Measurements from ENCODE around the gene PDIA4. TPM values are rescaled to one million over a fixed set of nuclear protein-coding genes. Genes with fewer than 3 reads are reported as not detected.

The PDIA4 gene
- total RNA-seq, 1 donor from 2014 or later, result 142 TPM

DNA sequence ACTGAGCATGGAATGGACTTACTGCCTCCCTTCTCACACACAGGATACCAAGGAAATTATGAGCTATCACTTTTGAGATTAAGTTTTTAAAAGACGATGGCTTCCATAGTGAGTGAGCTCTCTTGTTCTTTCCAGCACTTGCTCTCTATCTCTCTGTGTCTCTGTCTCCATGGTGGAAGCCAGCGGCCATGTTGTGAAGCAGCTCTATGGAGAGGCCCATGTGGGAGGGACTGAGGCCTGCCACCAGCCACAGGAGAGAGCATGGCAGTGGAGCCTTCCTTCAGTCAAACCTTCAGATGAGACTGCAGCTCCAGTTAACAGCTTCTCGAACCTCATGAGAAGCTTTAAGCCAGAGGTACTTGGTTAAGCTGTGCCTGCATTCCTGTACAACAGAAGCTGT is 20.5 kb upstream of the PDIA4 start:
- H3K4me3 Mint-ChIP-seq, result no peak overlapping the region
- TF ChIP-seq EZH2phosphoT487 (IDR thresholded peaks at IDR 0.05), result no peak
- TF ChIP-seq EZH2 (IDR thresholded peaks at IDR 0.05), result no peak
- TF ChIP-seq, protein P1, sequence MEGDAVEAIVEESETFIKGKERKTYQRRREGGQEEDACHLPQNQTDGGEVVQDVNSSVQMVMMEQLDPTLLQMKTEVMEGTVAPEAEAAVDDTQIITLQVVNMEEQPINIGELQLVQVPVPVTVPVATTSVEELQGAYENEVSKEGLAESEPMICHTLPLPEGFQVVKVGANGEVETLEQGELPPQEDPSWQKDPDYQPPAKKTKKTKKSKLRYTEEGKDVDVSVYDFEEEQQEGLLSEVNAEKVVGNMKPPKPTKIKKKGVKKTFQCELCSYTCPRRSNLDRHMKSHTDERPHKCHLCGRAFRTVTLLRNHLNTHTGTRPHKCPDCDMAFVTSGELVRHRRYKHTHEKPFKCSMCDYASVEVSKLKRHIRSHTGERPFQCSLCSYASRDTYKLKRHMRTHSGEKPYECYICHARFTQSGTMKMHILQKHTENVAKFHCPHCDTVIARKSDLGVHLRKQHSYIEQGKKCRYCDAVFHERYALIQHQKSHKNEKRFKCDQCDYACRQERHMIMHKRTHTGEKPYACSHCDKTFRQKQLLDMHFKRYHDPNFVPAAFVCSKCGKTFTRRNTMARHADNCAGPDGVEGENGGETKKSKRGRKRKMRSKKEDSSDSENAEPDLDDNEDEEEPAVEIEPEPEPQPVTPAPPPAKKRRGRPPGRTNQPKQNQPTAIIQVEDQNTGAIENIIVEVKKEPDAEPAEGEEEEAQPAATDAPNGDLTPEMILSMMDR (IDR thresholded peaks at IDR 0.05), result no peak
- no peak overlapping the region for H2AFZ ChIP-seq (replicated peaks)

DNA sequence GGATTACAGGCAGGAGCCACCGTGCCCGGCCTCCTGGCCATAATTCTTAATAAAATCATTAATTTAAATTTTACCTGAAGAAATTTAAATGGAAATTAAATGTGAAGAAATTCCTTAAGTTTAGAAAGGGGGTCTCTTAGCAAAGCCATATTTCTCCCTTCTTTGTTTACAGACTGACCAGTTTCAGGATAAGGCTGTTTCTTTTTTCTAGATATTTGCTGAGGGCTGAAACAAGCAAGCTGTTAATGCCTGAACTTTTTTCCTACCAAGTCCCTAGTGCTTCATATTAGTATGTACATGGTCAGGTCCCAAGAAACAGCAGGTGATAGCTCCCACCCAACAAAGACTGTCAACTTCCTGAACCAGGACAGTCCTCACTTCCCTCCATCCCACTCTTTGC is 18.1 kb upstream of the PDIA4 start:
- Histone ChIP-seq H3K36me3 (no peaks in the 10 kb centered on the region), H3K4me3 (no peak overlapping the region), H3K9me3 (ENCODE audit: low read depth) (no peaks in the 10 kb centered on the region), H3K4me1 (no peaks in the 10 kb centered on the region), H3K27me3 (no peaks in the 10 kb centered on the region), H3F3A (ENCODE audit: low read depth) (no peaks in the 10 kb centered on the region), H3K27ac (no peak overlapping the region), H3K4me2 (no peak overlapping the region), H2AFZ (replicated peaks) (no peak overlapping the region), H4K20me1 (ENCODE audit: low read depth) (no peaks in the 10 kb centered on the region), H3K79me2 (ENCODE audit: low read depth) (no peaks in the 10 kb centered on the region), H3K9ac (no peak overlapping the region)
- no peaks in the 10 kb centered on the region for H3K27me3 Mint-ChIP-seq (ENCODE audit: insufficient read depth, low read depth)
- no peaks in the 10 kb centered on the region for H3K4me1 Mint-ChIP-seq
- DNase-seq (ENCODE audit: low spot score), result no peak
- TF ChIP-seq, protein P1 (IDR thresholded peaks at IDR 0.05), result no peak
- TF ChIP-seq EZH2phosphoT487 (IDR thresholded peaks at IDR 0.05) (no peak), EZH2 (IDR thresholded peaks at IDR 0.05) (no peak)
- no peaks in the 10 kb centered on the region for H3K36me3 Mint-ChIP-seq
- H3K9me3 Mint-ChIP-seq, result no peaks in the 10 kb centered on the region
- no peak overlapping the region for H3K4me3 Mint-ChIP-seq
- no peak overlapping the region for H3K27ac Mint-ChIP-seq

More for the DNA sequence above, 20.5 kb upstream of the PDIA4 start:
- Mint-ChIP-seq H3K27me3 (ENCODE audit: insufficient read depth, low read depth) (peaks cover 3% of the 10 kb centered on the region), H3K9me3 (peaks cover 2% of the 10 kb centered on the region), H3K27ac (no peak overlapping the region), H3K4me1 (no peaks in the 10 kb centered on the region), H3K36me3 (no peaks in the 10 kb centered on the region)
- Histone ChIP-seq H3K4me1 (no peaks in the 10 kb centered on the region), H3K9me3 (ENCODE audit: low read depth) (no peaks in the 10 kb centered on the region), H3K27ac (no peak overlapping the region), H3K4me3 (no peak overlapping the region), H4K20me1 (ENCODE audit: low read depth) (no peaks in the 10 kb centered on the region), H3K27me3 (no peaks in the 10 kb centered on the region), H3K4me2 (no peak overlapping the region), H3K9ac (no peak overlapping the region), H3K36me3 (no peaks in the 10 kb centered on the region), H3K79me2 (ENCODE audit: low read depth) (no peaks in the 10 kb centered on the region), H3F3A (ENCODE audit: low read depth) (no peaks in the 10 kb centered on the region)
- DNase-seq (ENCODE audit: low spot score), result no peak

DNA sequence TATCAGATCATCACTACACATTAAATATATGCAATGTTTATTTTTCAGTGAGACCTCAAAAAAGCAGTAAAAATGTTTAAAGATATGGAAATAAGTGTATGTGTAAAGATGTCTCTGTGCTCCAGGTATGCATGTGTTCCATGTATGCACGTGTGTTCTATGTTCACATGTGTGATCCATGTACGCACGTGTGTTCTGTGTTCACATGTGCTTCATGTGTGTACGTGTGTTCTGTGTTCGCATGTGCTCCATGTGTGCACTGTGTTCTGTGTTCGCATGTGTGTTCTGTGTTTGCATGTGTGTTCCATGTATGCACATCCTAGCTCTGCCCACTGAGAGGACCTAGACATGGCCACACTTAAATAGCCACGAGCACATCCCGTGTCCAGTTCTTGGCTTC is 15.6 kb upstream of the PDIA4 start:
- Histone ChIP-seq H3K4me3 (no peak overlapping the region), H3F3A (ENCODE audit: low read depth) (no peaks in the 10 kb centered on the region), H3K4me1 (no peaks in the 10 kb centered on the region), H3K36me3 (no peaks in the 10 kb centered on the region), H4K20me1 (ENCODE audit: low read depth) (no peaks in the 10 kb centered on the region), H3K27me3 (no peaks in the 10 kb centered on the region), H3K4me2 (no peak overlapping the region), H3K9ac (no peak overlapping the region), H2AFZ (replicated peaks) (no peak overlapping the region), H3K79me2 (ENCODE audit: low read depth) (no peaks in the 10 kb centered on the region), H3K27ac (no peak overlapping the region), H3K9me3 (ENCODE audit: low read depth) (no peaks in the 10 kb centered on the region)
- TF ChIP-seq EZH2 (IDR thresholded peaks at IDR 0.05) (no peak), EZH2phosphoT487 (IDR thresholded peaks at IDR 0.05) (no peak)
- TF ChIP-seq, protein P1 (IDR thresholded peaks at IDR 0.05), result no peak
- H3K4me3 Mint-ChIP-seq, result no peak overlapping the region
- no peak overlapping the region for H3K27ac Mint-ChIP-seq
- H3K9me3 Mint-ChIP-seq, result no peaks in the 10 kb centered on the region
- H3K27me3 Mint-ChIP-seq (ENCODE audit: insufficient read depth, low read depth), result peaks cover 2% of the 10 kb centered on the region
- no peak for DNase-seq (ENCODE audit: low spot score)
- no peaks in the 10 kb centered on the region for H3K36me3 Mint-ChIP-seq
- no peaks in the 10 kb centered on the region for H3K4me1 Mint-ChIP-seq

Measured in neural progenitor cell (in vitro differentiated cells).